Measurements from ENCODE around the gene NEAT1. TPM values are rescaled to one million over a fixed set of nuclear protein-coding genes. Genes with fewer than 3 reads are reported as not detected.

Gene NEAT1
- polyA plus RNA-seq, 1 donor from 2014 or later = 4.2 TPM

GRCh38 chr11:65383778-65384177 lies 38.8 kb upstream of the NEAT1 start:
- Histone ChIP-seq H3F3A (ENCODE audit: insufficient read depth, low read length, poor library complexity, severe bottlenecking) (no peaks in the 10 kb centered on the region), H3K9me2 (ENCODE audit: insufficient read depth, low read length) (no peaks in the 10 kb centered on the region), H3K4me2 (ENCODE audit: low read length) (no peak overlapping the region), H4K20me1 (ENCODE audit: insufficient read depth) (no peaks in the 10 kb centered on the region), H3K27ac (ENCODE audit: low read length) (no peak overlapping the region), H2AFZ (ENCODE audit: low read depth, low read length) (no peak overlapping the region), H3K36me3 (ENCODE audit: insufficient read depth, low read length) (no peaks in the 10 kb centered on the region), H3K27me3 (ENCODE audit: insufficient read depth, low read depth, low read length) (no peaks in the 10 kb centered on the region), H3K9ac (ENCODE audit: low read length) (no peak overlapping the region), H3K79me2 (replicated peaks; ENCODE audit: insufficient read depth, low read length) (peaks cover 8% of the 10 kb centered on the region), H3K9me3 (ENCODE audit: low read length) (no peaks in the 10 kb centered on the region), H3K4me3 (ENCODE audit: low read length) (no peak overlapping the region)
- TF ChIP-seq EP300 (conservative IDR thresholded peaks at IDR 0.05; ENCODE audit: poor library complexity, severe bottlenecking) (no peak), SMC3 (conservative IDR thresholded peaks at IDR 0.05; ENCODE audit: poor library complexity) (no peak), POLR2AphosphoS5 (IDR thresholded peaks at IDR 0.05) (no peak), TAF1 (IDR thresholded peaks at IDR 0.05; ENCODE audit: low read depth) (no peak), RAD21 (conservative IDR thresholded peaks at IDR 0.05) (no peak), MXI1 (conservative IDR thresholded peaks at IDR 0.05; ENCODE audit: poor library complexity, severe bottlenecking) (no peak), EZH2 (IDR thresholded peaks at IDR 0.05; ENCODE audit: borderline replicate concordance, insufficient read depth, low read length, poor library complexity, severe bottlenecking) (no peak), CTCF (IDR thresholded peaks at IDR 0.05; ENCODE audit: poor library complexity, severe bottlenecking) (no peak)
- TF ChIP-seq, protein P1, sequence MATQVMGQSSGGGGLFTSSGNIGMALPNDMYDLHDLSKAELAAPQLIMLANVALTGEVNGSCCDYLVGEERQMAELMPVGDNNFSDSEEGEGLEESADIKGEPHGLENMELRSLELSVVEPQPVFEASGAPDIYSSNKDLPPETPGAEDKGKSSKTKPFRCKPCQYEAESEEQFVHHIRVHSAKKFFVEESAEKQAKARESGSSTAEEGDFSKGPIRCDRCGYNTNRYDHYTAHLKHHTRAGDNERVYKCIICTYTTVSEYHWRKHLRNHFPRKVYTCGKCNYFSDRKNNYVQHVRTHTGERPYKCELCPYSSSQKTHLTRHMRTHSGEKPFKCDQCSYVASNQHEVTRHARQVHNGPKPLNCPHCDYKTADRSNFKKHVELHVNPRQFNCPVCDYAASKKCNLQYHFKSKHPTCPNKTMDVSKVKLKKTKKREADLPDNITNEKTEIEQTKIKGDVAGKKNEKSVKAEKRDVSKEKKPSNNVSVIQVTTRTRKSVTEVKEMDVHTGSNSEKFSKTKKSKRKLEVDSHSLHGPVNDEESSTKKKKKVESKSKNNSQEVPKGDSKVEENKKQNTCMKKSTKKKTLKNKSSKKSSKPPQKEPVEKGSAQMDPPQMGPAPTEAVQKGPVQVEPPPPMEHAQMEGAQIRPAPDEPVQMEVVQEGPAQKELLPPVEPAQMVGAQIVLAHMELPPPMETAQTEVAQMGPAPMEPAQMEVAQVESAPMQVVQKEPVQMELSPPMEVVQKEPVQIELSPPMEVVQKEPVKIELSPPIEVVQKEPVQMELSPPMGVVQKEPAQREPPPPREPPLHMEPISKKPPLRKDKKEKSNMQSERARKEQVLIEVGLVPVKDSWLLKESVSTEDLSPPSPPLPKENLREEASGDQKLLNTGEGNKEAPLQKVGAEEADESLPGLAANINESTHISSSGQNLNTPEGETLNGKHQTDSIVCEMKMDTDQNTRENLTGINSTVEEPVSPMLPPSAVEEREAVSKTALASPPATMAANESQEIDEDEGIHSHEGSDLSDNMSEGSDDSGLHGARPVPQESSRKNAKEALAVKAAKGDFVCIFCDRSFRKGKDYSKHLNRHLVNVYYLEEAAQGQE (IDR thresholded peaks at IDR 0.05; ENCODE audit: borderline replicate concordance) = no peak

- Histone ChIP-seq H3K27me3 (ENCODE audit: insufficient read depth, low read depth, low read length) (no peaks in the 10 kb centered on the region), H3K9me3 (ENCODE audit: low read length) (no peaks in the 10 kb centered on the region), H3K36me3 (ENCODE audit: insufficient read depth, low read length) (no peaks in the 10 kb centered on the region), H3K4me3 (ENCODE audit: low read length) (no peak overlapping the region), H3F3A (ENCODE audit: insufficient read depth, low read length, poor library complexity, severe bottlenecking) (no peaks in the 10 kb centered on the region), H3K9ac (ENCODE audit: low read length) (no peak overlapping the region), H4K20me1 (ENCODE audit: insufficient read depth) (no peaks in the 10 kb centered on the region), H3K27ac (ENCODE audit: low read length) (no peak overlapping the region), H3K9me2 (ENCODE audit: insufficient read depth, low read length) (no peaks in the 10 kb centered on the region), H3K79me2 (replicated peaks; ENCODE audit: insufficient read depth, low read length) (peaks cover 8% of the 10 kb centered on the region), H2AFZ (ENCODE audit: low read depth, low read length) (no peak overlapping the region), H3K4me2 (ENCODE audit: low read length) (no peak overlapping the region)
- TF ChIP-seq RAD21 (conservative IDR thresholded peaks at IDR 0.05) (no peak), CTCF (IDR thresholded peaks at IDR 0.05; ENCODE audit: poor library complexity, severe bottlenecking) (no peak), EP300 (conservative IDR thresholded peaks at IDR 0.05; ENCODE audit: poor library complexity, severe bottlenecking) (no peak), POLR2AphosphoS5 (IDR thresholded peaks at IDR 0.05) (no peak), MXI1 (conservative IDR thresholded peaks at IDR 0.05; ENCODE audit: poor library complexity, severe bottlenecking) (no peak)
Observed at GRCh38 chr11:65384301-65384889, 38.2 kb upstream of the NEAT1 start.

Data from neural cell (in vitro differentiated cells).